Liver (tissue), 2 donors: ENCODE results near the gene NXPH2.

Experiments
- CTCF ChIP-seq: fragments of 150-350 bp; IDR thresholded peaks from 2 replicates; pipeline ENCODE4 v1.5.1; 2017; ENCODE audit warnings: improper control_type of control experiment, low read depth, low read length; ENCODE audit not compliant: missing input control
- ZBTB33 ChIP-seq: IDR thresholded peaks from 2 replicates; pipeline ENCODE4 v1.6.1; 2016; ENCODE audit warnings: antibody characterized with exemption
- donor health status: healthy.

GRCh38 chr2:138724327-138724726 lies 55.9 kb downstream of the NXPH2 start:
- no peak for TF ChIP-seq ZBTB33
- TF ChIP-seq CTCF = no peak
